D721Med (cell line): Measurements from ENCODE around the gene ERFL.

Source experiments
- DNase-seq: peaks from one replicate; pipeline ENCODE4 v3.0.0; 2011; ENCODE audit warnings: low spot score; ENCODE audit not compliant: insufficient read length
- FAIRE-seq: peaks from 2 replicates; lab custom pipeline; 2011; peaks lifted over from hg19 to GRCh38; lab: Jason Lieb, UNC
- TF ChIP-seq, protein P1 (sequence below): IDR thresholded peaks from 2 replicates; pipeline ENCODE4 v1.5.1; 2012; ENCODE audit warnings: mild to moderate bottlenecking, control low read depth; ENCODE audit not compliant: insufficient read depth; ENCODE audit errors: missing control alignments

The ERFL gene

DNA sequence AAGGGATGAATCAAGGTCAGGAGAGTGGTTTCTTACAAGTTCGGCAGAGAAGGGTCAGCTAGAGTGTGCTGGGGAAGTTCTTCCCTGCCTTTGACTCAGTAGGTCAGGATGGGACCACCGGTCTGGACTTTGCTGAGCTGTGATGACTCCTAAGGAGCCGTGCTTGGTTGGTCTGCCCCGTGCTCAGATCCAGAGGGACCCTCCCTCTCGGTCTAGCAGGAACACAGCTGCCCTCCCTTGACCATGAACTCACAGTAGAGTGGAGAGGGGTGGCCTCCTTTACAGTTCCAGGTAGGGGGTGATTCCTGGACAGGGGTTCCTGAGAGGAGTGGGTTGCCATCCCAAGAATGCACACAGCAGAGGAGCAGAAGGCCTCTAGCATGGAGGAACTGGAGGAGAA lies 63.9 kb downstream of the ERFL start:
- no peak for FAIRE-seq
- DNase-seq, result no peak
- TF ChIP-seq, protein P1, sequence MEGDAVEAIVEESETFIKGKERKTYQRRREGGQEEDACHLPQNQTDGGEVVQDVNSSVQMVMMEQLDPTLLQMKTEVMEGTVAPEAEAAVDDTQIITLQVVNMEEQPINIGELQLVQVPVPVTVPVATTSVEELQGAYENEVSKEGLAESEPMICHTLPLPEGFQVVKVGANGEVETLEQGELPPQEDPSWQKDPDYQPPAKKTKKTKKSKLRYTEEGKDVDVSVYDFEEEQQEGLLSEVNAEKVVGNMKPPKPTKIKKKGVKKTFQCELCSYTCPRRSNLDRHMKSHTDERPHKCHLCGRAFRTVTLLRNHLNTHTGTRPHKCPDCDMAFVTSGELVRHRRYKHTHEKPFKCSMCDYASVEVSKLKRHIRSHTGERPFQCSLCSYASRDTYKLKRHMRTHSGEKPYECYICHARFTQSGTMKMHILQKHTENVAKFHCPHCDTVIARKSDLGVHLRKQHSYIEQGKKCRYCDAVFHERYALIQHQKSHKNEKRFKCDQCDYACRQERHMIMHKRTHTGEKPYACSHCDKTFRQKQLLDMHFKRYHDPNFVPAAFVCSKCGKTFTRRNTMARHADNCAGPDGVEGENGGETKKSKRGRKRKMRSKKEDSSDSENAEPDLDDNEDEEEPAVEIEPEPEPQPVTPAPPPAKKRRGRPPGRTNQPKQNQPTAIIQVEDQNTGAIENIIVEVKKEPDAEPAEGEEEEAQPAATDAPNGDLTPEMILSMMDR, result no peak

DNA sequence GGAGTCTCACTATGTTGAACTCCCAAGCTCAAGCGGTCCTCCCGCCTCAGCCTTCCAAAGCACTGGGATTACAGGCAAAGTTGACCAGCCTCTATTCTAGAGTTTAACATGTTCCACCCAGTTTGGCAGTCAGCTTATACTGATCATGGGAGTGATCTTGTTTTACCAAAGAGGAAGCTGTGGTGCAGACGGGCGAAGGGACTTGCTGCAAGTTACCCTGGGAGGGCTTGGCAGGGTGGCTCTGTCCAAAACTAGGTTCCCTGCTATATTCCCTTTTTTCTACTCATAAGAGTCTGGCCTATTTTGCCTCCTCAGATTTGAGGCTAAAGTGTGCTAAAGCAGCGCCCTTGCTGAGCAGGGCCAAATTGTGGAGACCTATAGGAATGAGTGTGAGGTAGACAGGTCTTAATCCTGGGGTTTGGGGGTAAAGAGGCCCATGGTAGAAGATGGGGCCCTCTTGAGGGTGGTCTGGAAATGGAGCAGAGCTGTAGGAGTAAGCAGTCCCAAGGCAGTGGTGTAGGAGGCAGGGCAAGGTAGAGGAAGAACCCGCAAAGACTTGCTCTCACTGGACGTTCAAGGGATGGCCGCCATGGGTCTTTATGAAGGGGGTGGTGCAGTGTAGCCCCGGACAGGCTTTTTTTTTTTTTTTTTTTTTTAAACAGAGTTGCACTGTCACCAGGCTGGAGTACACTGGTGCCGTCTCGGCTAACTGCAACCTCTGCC lies 64.9 kb downstream of the ERFL start:
- TF ChIP-seq, protein P1, result no peak
- FAIRE-seq (no peak), DNase-seq (no peak)

DNA sequence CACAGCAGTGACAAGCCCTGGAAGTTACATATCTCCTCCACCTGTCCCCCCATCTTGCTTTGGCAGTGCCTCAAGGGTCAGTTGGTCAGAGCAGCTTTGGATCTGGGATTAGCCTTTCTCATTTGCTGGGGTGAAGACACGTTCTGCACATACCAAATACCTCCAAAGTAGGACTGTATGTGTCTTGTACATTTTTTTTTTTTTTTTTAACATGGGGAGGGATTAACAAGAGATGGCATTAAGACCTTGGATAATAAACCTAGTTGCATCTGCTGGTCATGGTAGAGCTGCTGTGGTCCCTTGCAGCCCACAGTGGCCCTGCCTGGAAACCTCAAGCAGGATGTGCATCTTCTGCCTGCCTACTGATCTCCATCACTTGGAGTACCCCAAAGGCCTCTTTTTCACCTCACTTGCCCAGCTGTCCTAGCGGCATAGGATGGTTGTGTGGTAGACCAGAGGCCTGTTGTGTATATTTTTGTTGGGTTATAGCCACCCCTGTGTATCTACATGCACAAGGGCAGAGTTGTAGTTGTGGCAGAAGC lies 65.7 kb downstream of the ERFL start:
- TF ChIP-seq, protein P1, result no peak
- FAIRE-seq, result no peak
- DNase-seq, result no peak

DNA sequence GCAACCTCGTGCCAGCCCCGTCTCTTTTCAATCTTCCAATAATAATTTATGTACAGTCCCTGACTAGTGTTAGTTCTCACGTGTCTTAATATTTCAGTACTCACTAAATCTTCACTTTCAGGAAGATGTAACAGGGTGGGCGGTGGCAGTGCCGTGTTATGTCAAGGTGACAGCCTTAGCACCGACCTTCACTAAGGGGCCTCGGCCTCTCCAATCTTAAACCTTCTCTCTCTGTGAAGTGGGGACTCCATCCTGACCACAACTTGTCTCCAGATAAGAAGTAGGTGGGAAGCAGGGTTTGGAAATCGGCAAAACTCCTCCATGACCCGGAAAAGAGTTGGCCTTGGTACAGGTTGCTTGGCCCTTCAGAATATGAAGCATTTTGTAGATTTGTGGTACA lies 66.4 kb downstream of the ERFL start:
- FAIRE-seq (no peak), DNase-seq (no peak)
- TF ChIP-seq, protein P1, result no peak

DNA sequence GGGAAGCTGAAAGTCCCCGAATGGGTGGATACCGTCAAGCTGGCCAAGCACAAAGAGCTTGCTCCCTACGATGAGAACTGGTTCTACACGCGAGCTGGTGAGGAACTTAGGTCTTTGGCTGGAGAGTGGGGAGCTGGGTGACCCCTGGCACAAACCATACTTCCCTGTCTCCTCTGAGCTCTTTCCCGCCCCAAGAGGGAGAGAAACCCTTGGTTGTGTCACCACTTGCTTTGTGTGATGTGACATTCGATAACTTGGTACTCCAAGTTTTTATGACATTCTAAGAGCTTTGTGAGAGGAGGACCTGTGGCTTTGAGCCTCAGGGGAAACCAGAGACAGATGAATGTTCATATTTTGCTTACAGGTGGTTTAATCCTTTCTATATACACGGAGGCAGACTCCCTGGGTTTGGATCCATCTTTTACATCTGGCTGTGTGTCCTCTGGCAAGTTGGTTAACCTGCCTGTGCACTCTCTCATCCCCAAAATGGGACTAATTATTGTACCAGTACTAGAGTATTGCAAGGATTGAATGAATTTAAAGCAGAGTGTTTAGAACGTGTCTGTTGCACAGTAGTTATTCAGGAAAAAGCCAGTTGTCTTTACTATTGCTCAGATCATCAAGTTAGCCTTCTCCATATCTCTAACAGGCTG lies 67.0 kb downstream of the ERFL start:
- TF ChIP-seq, protein P1, result no peak
- no peak for FAIRE-seq
- DNase-seq, result no peak

DNA sequence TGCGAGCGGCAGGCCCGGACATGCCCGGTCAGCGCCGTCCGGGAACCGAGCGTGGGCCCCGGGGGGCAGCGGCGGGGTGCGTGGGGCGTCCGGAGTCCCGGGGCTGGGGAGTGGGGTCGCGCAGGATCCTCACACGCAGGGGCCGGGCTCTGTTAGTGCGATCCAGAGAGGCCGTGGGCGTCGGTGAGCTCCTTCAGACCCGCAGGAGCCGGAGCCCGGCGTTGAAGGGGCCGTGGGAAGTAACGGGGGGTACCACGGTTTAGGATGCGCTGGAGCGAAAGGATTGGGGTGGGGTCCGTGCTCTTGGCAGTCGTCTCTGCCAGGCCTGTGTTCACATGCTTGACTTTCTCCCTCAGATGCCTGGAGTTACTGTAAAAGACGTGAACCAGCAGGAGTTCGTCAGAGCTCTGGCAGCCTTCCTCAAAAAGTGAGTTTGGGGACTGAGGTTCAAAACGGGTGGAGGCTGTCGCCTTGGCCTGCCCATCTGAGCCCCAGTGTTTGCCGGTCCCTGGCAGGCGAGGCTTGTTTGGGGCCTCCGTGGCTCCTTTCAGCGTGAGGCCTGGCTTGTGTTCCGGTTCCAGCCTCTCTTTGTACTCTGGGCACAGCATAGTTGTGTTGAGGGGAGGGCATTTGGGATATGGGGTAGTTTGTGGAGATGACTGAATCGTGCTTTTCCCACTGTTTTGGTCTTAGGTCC lies 67.7 kb downstream of the ERFL start:
- TF ChIP-seq, protein P1, result no peak
- DNase-seq (no peak), FAIRE-seq (no peak)
